Renal cortex interstitium (tissue), 3 donors: Measurements from ENCODE around the gene ATG13. TPM values are rescaled to one million over a fixed set of nuclear protein-coding genes. Genes with fewer than 3 reads are reported as not detected.

ENCODE experiments used
- polyA plus RNA-seq, 3 donors: library from polyadenylated mRNA; unstranded; fragments of 120-200 nt; gene quantifications; one replicate each; pipeline ENCODE4 v1.2.1, GENCODE V29; 2013; ENCODE audit not compliant: insufficient read length in 3 of 3

ATG13 gene
- polyA plus RNA-seq, 3 donors = 60.0 to 72.7 (median 63.0) TPM

Other genes starting within 250 kb of the ATG13 start
- 1,000 to 10,000 TPM in 1 of 3 donors, 100 to 1,000 TPM in 2; 660 to 1,040 (median 819) TPM for gene MDK, start 235.9 kb upstream of the ATG13 start, polyA plus RNA-seq
- gene CHRM4, start 225.8 kb upstream of the ATG13 start, polyA plus RNA-seq = under 1 TPM; 0.12 to 0.33 (median 0.24) TPM
- gene AMBRA1, start 23.5 kb upstream of the ATG13 start, polyA plus RNA-seq = 10 to 100 TPM; 24.6 to 27.7 (median 24.8) TPM
- gene HARBI1, start 326 bp upstream of the ATG13 start, polyA plus RNA-seq = 1 to 10 TPM; 3.0 to 4.3 (median 3.9) TPM
- 10 to 100 TPM; 53.6 to 60.4 (median 55.0) TPM for gene ARHGAP1, start 83.1 kb downstream of the ATG13 start, polyA plus RNA-seq
- gene ZNF408, start 83.5 kb downstream of the ATG13 start, polyA plus RNA-seq = 10 to 100 TPM in 2 of 3 donors, 1 to 10 TPM in 1; 7.5 to 11.3 (median 11.1) TPM
- under 1 TPM; 0.27 to 0.55 (median 0.40) TPM for gene F2, start 101.7 kb downstream of the ATG13 start, polyA plus RNA-seq
- gene CKAP5, start 228.7 kb downstream of the ATG13 start, polyA plus RNA-seq = 100 to 1,000 TPM in 2 of 3 donors, 10 to 100 TPM in 1; 82.3 to 112 (median 108) TPM